Natural killer cell (primary cell): ENCODE measurements around the gene VAV1. TPM values are rescaled to one million over a fixed set of nuclear protein-coding genes. Genes with fewer than 3 reads are reported as not detected.

ENCODE experiments used
- ATAC-seq, 3 donors: fragments of 150-1000 bp in 2 of 3; fragments of 200-7000 bp in 1 of 3; cut with Tn5 transposase; 1 replicate in 1 of 3; 2 replicates in 2 of 3; pipeline ENCODE4 v1.10.0; 2021; ENCODE audit warnings: mild to moderate bottlenecking in 2 of 3, moderate library complexity in 2 of 3
- DNase-seq, 2 donors: peaks; one replicate each; pipeline versions ENCODE4 v3.0.0 to v3.0.0-alpha.2; 2013 to 2021; ENCODE audit warnings: mixed read lengths in 1 of 2
- H3K27ac ChIP-seq: one replicate; pipeline ENCODE4 v1.5.1; 2013; ENCODE audit warnings: mild to moderate bottlenecking, low read length
- H3K27me3 ChIP-seq: one replicate; pipeline ENCODE4 v1.6.1; 2013; ENCODE audit warnings: low read length; ENCODE audit not compliant: control insufficient read depth, insufficient read depth
- H3K36me3 ChIP-seq: one replicate; pipeline ENCODE4 v1.6.1; 2013; ENCODE audit warnings: low read length; ENCODE audit not compliant: control insufficient read depth, insufficient read depth
- H3K4me1 ChIP-seq: one replicate; pipeline ENCODE4 v1.6.1; 2013; ENCODE audit warnings: low read length; ENCODE audit not compliant: control insufficient read depth, insufficient read depth
- H3K4me3 ChIP-seq: one replicate; pipeline ENCODE4 v1.5.1; 2013; ENCODE audit warnings: low read length
- H3K9me3 ChIP-seq: one replicate; pipeline ENCODE4 v1.6.1; 2013; ENCODE audit warnings: low read length; ENCODE audit not compliant: control insufficient read depth, insufficient read depth
- H3K27ac Mint-ChIP-seq, 2 donors: one replicate each; pipeline ENCODE4 v1.8.0; 2022; ENCODE audit warnings: mild to moderate bottlenecking in 2 of 2, mixed read lengths in 2 of 2, moderate library complexity in 1 of 2
- H3K27me3 Mint-ChIP-seq, 2 donors: one replicate each; pipeline ENCODE4 v1.8.0; 2022; ENCODE audit warnings: low read depth in 2 of 2, mixed read lengths in 2 of 2
- H3K36me3 Mint-ChIP-seq: one replicate; pipeline ENCODE4 v1.8.0; 2022; ENCODE audit warnings: mixed read lengths
- H3K4me1 Mint-ChIP-seq, 2 donors: one replicate each; pipeline ENCODE4 v1.8.0; 2022; ENCODE audit warnings: mixed read lengths in 2 of 2
- H3K4me3 Mint-ChIP-seq: one replicate; pipeline ENCODE4 v1.8.0; 2022; ENCODE audit warnings: mild to moderate bottlenecking, moderate library complexity, mixed read lengths
- H3K9me3 Mint-ChIP-seq, 2 donors: one replicate each; pipeline ENCODE4 v1.8.0; 2022; ENCODE audit warnings: mixed read lengths in 2 of 2
- WGBS: methylation state at CpG from one replicate; pipeline ENCODE4 v1.1.7; 2013; ENCODE audit warnings: missing lambda C conversion rate; ENCODE audit not compliant: insufficient coverage; 5-methylcytosine and 5-hydroxymethylcytosine counted together
- intact Hi-C: fragments of 100-400 bp; cut with micrococcal nuclease; formaldehyde crosslinking; loops from one replicate; pipeline ENCODE4 v1.14.2; 2022
- total RNA-seq, 4 donors: library from RNA; stranded (reverse); fragments of 120-200 nt in 1 of 4; gene quantifications; one replicate each; pipeline versions ENCODE4 v1.2.3 to v1.2.4, GENCODE V29; 2013 to 2022
- TF ChIP-seq, protein P1 (sequence below): fragments of 200-600 bp; IDR thresholded peaks from one replicate; pipeline ENCODE4 v1.8.0; 2022; ENCODE audit warnings: antibody characterized with exemption

Gene VAV1
- total RNA-seq, 3 donors from 2014 or later (not counting 1 experiment from before 2014, with no cell fraction given): 141 to 167 (median 164) TPM

DNA sequence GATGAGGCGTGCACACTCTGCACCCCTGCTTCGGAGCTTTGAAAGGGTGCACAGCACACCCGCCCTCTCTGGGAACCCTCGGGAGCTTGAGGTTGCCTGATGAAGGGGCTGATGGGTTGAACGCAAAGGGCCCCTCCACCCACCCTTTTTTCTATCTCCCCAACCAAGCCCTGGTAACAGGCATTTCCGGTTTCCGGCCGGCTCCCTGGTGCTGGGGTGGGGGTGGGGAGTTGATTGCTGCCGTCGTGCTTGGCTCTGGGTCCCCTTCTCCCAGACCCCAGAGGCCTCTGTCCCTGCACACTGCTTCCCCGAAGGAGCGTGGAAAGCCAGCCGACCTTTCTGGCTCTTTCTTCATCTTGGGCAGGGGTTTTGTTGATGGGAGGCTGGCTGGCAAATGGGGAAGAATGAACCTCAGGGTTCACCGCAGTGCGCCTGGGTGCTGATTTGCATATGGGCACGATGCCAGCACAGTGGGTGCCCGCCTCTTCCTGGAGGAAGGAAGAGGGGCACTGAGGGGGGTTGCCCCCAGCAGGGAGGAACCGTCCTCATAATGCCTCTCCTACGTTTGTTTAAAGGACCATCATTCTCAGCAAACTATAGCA lies 29.1 kb downstream of the VAV1 start:
- H3K27ac ChIP-seq: peak overlapping the region; percentile 84
- DNase-seq (peak; percentile 69 to 94), ATAC-seq (peak; percentile 45 to 65 (median 49))
- H3K27ac Mint-ChIP-seq: peak overlapping the region; percentile 97 to 99
- peaks cover 59 to 61% of the 10 kb centered on the region in 2 donors for H3K4me1 Mint-ChIP-seq
- no peaks in the 10 kb centered on the region for H3K9me3 Mint-ChIP-seq
- peaks cover 54% of the 10 kb centered on the region for H3K4me1 ChIP-seq
- intact Hi-C loops: loop anchor here (1.0 to 5.0 kb wide), 6 partner anchors 29 to 386 kb away; partner anchors contain the start of genes GPR108, SH2D3A and VAV1
- H3K36me3 ChIP-seq: no peaks in the 10 kb centered on the region
- H3K4me3 Mint-ChIP-seq: peak overlapping the region; percentile 99
- H3K27me3 ChIP-seq: no peaks in the 10 kb centered on the region
- TF ChIP-seq, protein P1, sequence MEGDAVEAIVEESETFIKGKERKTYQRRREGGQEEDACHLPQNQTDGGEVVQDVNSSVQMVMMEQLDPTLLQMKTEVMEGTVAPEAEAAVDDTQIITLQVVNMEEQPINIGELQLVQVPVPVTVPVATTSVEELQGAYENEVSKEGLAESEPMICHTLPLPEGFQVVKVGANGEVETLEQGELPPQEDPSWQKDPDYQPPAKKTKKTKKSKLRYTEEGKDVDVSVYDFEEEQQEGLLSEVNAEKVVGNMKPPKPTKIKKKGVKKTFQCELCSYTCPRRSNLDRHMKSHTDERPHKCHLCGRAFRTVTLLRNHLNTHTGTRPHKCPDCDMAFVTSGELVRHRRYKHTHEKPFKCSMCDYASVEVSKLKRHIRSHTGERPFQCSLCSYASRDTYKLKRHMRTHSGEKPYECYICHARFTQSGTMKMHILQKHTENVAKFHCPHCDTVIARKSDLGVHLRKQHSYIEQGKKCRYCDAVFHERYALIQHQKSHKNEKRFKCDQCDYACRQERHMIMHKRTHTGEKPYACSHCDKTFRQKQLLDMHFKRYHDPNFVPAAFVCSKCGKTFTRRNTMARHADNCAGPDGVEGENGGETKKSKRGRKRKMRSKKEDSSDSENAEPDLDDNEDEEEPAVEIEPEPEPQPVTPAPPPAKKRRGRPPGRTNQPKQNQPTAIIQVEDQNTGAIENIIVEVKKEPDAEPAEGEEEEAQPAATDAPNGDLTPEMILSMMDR: no peak
- WGBS: 0% methylated on average over 11 of the region's 19 CpGs
- peak overlapping the region; percentile 43 for H3K4me3 ChIP-seq
- no peaks in the 10 kb centered on the region for H3K27me3 Mint-ChIP-seq
- H3K9me3 ChIP-seq: no peaks in the 10 kb centered on the region
- H3K36me3 Mint-ChIP-seq: no peaks in the 10 kb centered on the region

DNA sequence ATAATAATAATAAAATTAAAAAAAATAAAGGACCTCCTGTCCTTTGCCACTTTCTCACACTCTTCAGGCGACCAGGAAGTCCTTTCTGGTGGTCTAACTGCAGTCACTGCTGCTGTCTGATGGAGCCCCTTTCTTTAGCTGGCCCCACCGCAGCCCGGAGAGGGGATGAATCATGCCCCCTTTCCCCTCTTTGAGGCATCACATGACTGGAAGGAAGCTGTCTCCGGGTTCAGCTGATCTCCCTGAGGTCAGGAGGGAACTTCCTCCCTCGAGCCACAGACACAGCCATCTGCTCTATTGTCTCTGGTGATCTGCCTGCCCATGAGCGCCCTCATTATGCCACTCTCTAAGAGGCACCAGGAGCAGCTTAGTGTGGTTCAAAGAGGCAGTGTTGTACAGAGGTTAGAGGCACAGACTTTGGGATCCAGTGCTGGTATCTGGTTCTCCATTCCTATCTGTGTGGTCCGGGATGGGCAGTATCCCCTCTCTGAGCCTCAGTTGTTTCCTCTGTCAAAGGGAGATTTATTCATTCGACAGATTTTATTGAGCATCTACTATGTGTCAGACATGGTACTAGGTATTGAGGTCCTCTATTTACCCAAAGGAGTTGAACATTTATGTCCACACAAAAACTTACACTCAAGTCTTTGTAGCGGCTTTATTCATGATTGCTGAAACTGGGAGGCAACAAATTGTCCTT lies 30.0 kb downstream of the VAV1 start:
- TF ChIP-seq, protein P1: no peak
- peak; percentile 77 to 84 for DNase-seq
- peaks cover 59 to 65% of the 10 kb centered on the region in 2 donors for H3K4me1 Mint-ChIP-seq
- H3K4me3 Mint-ChIP-seq: peak overlapping the region; percentile 99
- Histone ChIP-seq H3K27me3 (no peaks in the 10 kb centered on the region), H3K4me1 (peaks cover 52% of the 10 kb centered on the region), H3K36me3 (no peaks in the 10 kb centered on the region), H3K4me3 (peak overlapping the region; percentile 28), H3K27ac (peak overlapping the region; percentile 85), H3K9me3 (no peaks in the 10 kb centered on the region)
- H3K27ac Mint-ChIP-seq: peak overlapping the region; percentile 97 to 99
- H3K9me3 Mint-ChIP-seq: no peaks in the 10 kb centered on the region
- intact Hi-C loops: loop anchor here (1.0 to 5.0 kb wide), 5 partner anchors 30 to 385 kb away; partner anchors contain the start of genes GPR108 and VAV1
- H3K36me3 Mint-ChIP-seq: no peaks in the 10 kb centered on the region
- H3K27me3 Mint-ChIP-seq: no peaks in the 10 kb centered on the region
- peak; percentile 73 to 88 (median 81) for ATAC-seq
- 8% methylated on average over 8 of the region's 9 CpGs for WGBS

DNA sequence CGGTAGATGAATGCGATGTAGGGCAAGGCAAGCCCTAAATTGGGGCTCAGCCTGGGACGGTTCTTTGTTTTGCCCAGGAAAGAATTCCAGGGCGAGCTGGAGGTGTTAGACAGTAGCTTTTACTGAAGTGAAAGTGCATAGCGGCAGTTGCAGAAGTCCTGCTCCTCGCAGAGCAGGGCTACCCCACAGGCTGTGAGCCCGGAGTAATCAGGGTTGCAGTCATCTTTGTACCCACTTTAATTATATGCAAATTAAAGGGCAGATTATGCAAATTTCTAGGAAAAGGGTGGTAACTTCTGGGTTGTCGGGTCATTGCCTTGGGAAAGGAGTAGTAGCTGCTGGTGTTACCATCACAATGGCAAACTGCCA lies 30.5 kb downstream of the VAV1 start:
- Histone ChIP-seq H3K4me3 (peak overlapping the region; percentile 28), H3K27ac (peak overlapping the region; percentile 85), H3K9me3 (no peaks in the 10 kb centered on the region), H3K27me3 (no peaks in the 10 kb centered on the region), H3K4me1 (peaks cover 52% of the 10 kb centered on the region), H3K36me3 (no peaks in the 10 kb centered on the region)
- WGBS: 32% methylated on average over 8 of the region's 8 CpGs
- Mint-ChIP-seq H3K36me3 (no peaks in the 10 kb centered on the region), H3K27me3 (no peaks in the 10 kb centered on the region), H3K9me3 (no peaks in the 10 kb centered on the region), H3K27ac (peak overlapping the region; percentile 97 to 99), H3K4me1 (peaks cover 59 to 65% of the 10 kb centered on the region in 2 donors), H3K4me3 (peak overlapping the region; percentile 99)
- TF ChIP-seq, protein P1: no peak
- peak; percentile 27 to 30 for DNase-seq
- ATAC-seq: no peak
- intact Hi-C loops: loop anchor here (5.0 kb wide), 2 partner anchors 141 to 384 kb away; no protein-coding TSS in a partner anchor
